GM13976 (cell line): ENCODE data around the gene FBXL15.

Experiments used
- DNase-seq: peaks from one replicate; pipeline ENCODE4 v3.0.0; 2012; ENCODE audit warnings: low spot score
- CTCF ChIP-seq: IDR thresholded peaks from 2 replicates; pipeline ENCODE4 v1.5.1; 2012; ENCODE audit warnings: borderline replicate concordance, mild to moderate bottlenecking; ENCODE audit not compliant: insufficient read depth; ENCODE audit errors: extremely low read depth, missing control alignments, control extremely low read depth
- in situ Hi-C: fragments of 300-500 bp; cut with MboI; formaldehyde crosslinking; loops from one replicate; pipeline ENCODE4 v1.12.0; 2022; ENCODE audit warnings: low sequenced_read_pairs, mixed read lengths, inconsistent platforms; ENCODE audit not compliant: unreplicated experiment

FBXL15 gene

GRCh38 chr10:102394079-102394800 is 26.4 kb upstream of the FBXL15 start:
- in situ Hi-C loops, result no loop called here
- peak; percentile 98 for DNase-seq
- TF ChIP-seq CTCF, result no peak

- TF ChIP-seq CTCF, result no peak
- in situ Hi-C loops, result no loop called here
Measured at GRCh38 chr10:102394801-102395399, 25.7 kb upstream of the FBXL15 start.

GRCh38 chr10:102395400-102396316 is 25.0 kb upstream of the FBXL15 start, which contains the start of gene NFKB2:
TSS of gene NFKB2 (plus strand) at chr10:102395705. CDS start at chr10:102395960, 255 bp downstream.
- in situ Hi-C loops, result no loop called here
- no peak for TF ChIP-seq CTCF
- DNase-seq, result peak; percentile 94

More at GRCh38 chr10:102394801-102395399, 25.7 kb upstream of the FBXL15 start:
- DNase-seq, result peak; percentile 72

GRCh38 chr10:102396317-102396650 is 24.4 kb upstream of the FBXL15 start:
- no peak for TF ChIP-seq CTCF
- DNase-seq, result no peak
- in situ Hi-C loops, result no loop called here

- in situ Hi-C loops, result no loop called here
- TF ChIP-seq CTCF, result no peak
Measured at GRCh38 chr10:102396730-102397151, 23.9 kb upstream of the FBXL15 start.

GRCh38 chr10:102397222-102398171 is 23.1 kb upstream of the FBXL15 start:
- TF ChIP-seq CTCF, result no peak
- in situ Hi-C loops, result no loop called here
- DNase-seq, result no peak

More at GRCh38 chr10:102396730-102397151, 23.9 kb upstream of the FBXL15 start:
- DNase-seq, result no peak
